ENCODE data around the gene SCGB1D4. TPM values are rescaled to one million over a fixed set of nuclear protein-coding genes. Genes with fewer than 3 reads are reported as not detected.
"Not testable (repeated sequence)": the region's sequence is repeated elsewhere in the genome, so short reads cannot be mapped to it uniquely, and the experiment has no call there.

Gene SCGB1D4
- not detected for total RNA-seq (ENCODE audit: unreplicated experiment)
- long read RNA-seq: 0 reads

GRCh38 chr11:62298975-62299374 lies at the start of gene SCGB1D4:
SCGB1D4 (minus strand) TSS chr11:62299075; CDS start chr11:62299010, 65 bp downstream.
- Mint-ChIP-seq H3K27ac (ENCODE audit: unreplicated experiment) (no peak within 1 kb of the TSS), H3K9me3 (ENCODE audit: unreplicated experiment) (no peaks in the 10 kb centered on the region), H3K4me3 (ENCODE audit: unreplicated experiment) (no peak within 1 kb of the TSS), H3K4me1 (ENCODE audit: low read depth, unreplicated experiment) (no peaks in the 10 kb centered on the region), H3K27me3 (ENCODE audit: unreplicated experiment) (peaks cover 4% of the 10 kb centered on the region), H3K36me3 (ENCODE audit: unreplicated experiment) (no peaks in the 10 kb centered on the region)
- DNase-seq: no peak
- TF ChIP-seq CTCF (IDR thresholded peaks at IDR 0.05; ENCODE audit: partially characterized antibody, unreplicated experiment): no peak

GRCh38 chr11:62345861-62346260 lies 47.0 kb upstream of the SCGB1D4 start:
- DNase-seq: no peak
- Mint-ChIP-seq H3K27ac (ENCODE audit: unreplicated experiment) (no peak overlapping the region), H3K27me3 (ENCODE audit: unreplicated experiment) (no peaks in the 10 kb centered on the region), H3K4me3 (ENCODE audit: unreplicated experiment) (no peak overlapping the region), H3K36me3 (ENCODE audit: unreplicated experiment) (peaks cover 5% of the 10 kb centered on the region), H3K9me3 (ENCODE audit: unreplicated experiment) (peaks cover 2% of the 10 kb centered on the region), H3K4me1 (ENCODE audit: low read depth, unreplicated experiment) (no peaks in the 10 kb centered on the region)
- no peak for TF ChIP-seq CTCF (IDR thresholded peaks at IDR 0.05; ENCODE audit: partially characterized antibody, unreplicated experiment)

GRCh38 chr11:62344210-62344609 lies 45.3 kb upstream of the SCGB1D4 start:
- TF ChIP-seq CTCF (IDR thresholded peaks at IDR 0.05; ENCODE audit: partially characterized antibody, unreplicated experiment): no peak
- Mint-ChIP-seq H3K9me3 (ENCODE audit: unreplicated experiment) (peaks cover 2% of the 10 kb centered on the region), H3K4me1 (ENCODE audit: low read depth, unreplicated experiment) (peaks cover 4% of the 10 kb centered on the region), H3K4me3 (ENCODE audit: unreplicated experiment) (no peak overlapping the region), H3K36me3 (ENCODE audit: unreplicated experiment) (peaks cover 5% of the 10 kb centered on the region), H3K27me3 (ENCODE audit: unreplicated experiment) (no peaks in the 10 kb centered on the region), H3K27ac (ENCODE audit: unreplicated experiment) (no peak overlapping the region)
- DNase-seq: no peak

- H3K9me3 Mint-ChIP-seq (ENCODE audit: unreplicated experiment); H3K36me3 Mint-ChIP-seq (ENCODE audit: unreplicated experiment); H3K27ac Mint-ChIP-seq (ENCODE audit: unreplicated experiment); H3K4me1 Mint-ChIP-seq (ENCODE audit: low read depth, unreplicated experiment); DNase-seq; H3K27me3 Mint-ChIP-seq (ENCODE audit: unreplicated experiment); H3K4me3 Mint-ChIP-seq (ENCODE audit: unreplicated experiment): not testable (repeated sequence)
Observed at GRCh38 chr11:62343646-62344190, 44.8 kb upstream of the SCGB1D4 start.

GRCh38 chr11:62341588-62341987 lies 42.7 kb upstream of the SCGB1D4 start:
- H3K27me3 Mint-ChIP-seq (ENCODE audit: unreplicated experiment): peaks cover 2% of the 10 kb centered on the region
- no peak overlapping the region for H3K27ac Mint-ChIP-seq (ENCODE audit: unreplicated experiment)
- H3K4me3 Mint-ChIP-seq (ENCODE audit: unreplicated experiment): no peak overlapping the region
- H3K9me3 Mint-ChIP-seq (ENCODE audit: unreplicated experiment): peaks cover 6% of the 10 kb centered on the region
- peaks cover 7% of the 10 kb centered on the region for H3K4me1 Mint-ChIP-seq (ENCODE audit: low read depth, unreplicated experiment)
- DNase-seq: no peak
- no peak for TF ChIP-seq CTCF (IDR thresholded peaks at IDR 0.05; ENCODE audit: partially characterized antibody, unreplicated experiment)
- peaks cover 5% of the 10 kb centered on the region for H3K36me3 Mint-ChIP-seq (ENCODE audit: unreplicated experiment)
